Measurements from ENCODE around the gene PLCB2. TPM values are rescaled to one million over a fixed set of nuclear protein-coding genes. Genes with fewer than 3 reads are reported as not detected.

Gene PLCB2
- total RNA-seq, 1 donor from 2014 or later = 8.7 TPM

DNA sequence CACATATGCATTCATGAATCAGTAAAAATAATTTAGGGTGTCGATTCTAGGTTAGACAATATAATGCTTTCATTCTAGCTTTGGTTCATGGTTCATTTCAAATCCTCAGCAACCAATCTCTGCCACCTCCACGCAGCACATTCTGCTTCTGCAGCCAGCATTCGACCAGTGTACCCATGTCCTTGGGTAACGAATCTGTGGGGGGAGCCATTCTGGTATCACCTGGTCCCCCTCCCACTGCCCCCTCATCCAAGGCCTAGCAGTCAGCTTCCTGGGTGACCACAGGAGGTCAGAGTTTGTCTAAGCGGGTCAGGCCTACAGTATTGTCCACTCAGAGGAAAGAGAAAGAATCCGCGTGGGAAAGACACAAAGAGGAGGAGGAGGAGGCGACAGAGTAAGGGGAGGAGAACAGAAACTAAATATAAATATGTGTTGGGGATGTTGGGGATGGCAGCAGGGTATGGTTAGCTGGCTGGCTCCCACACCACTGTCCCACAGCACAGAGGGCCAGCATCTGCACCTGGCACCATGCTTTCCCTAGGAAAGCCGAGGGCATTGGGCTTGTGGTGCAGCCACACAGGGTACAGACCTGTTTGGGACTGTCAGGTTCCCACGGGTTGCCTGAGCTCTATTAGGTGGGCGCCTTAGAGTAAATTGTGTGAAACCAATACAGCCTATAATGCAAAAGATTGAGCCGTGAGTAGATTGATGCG is 56.8 kb downstream of the PLCB2 start:
- Mint-ChIP-seq H3K9me3 (no peaks in the 10 kb centered on the region), H3K27me3 (ENCODE audit: low read depth) (peaks cover 59% of the 10 kb centered on the region), H3K27ac (ENCODE audit: unreplicated experiment) (no peak overlapping the region), H3K36me3 (ENCODE audit: low read depth) (no peaks in the 10 kb centered on the region), H3K4me1 (peaks cover 5% of the 10 kb centered on the region), H3K4me3 (peak overlapping the region; percentile 48)
- no peak for DNase-seq (ENCODE audit: low read depth, low spot score)
- TF ChIP-seq, protein P1, sequence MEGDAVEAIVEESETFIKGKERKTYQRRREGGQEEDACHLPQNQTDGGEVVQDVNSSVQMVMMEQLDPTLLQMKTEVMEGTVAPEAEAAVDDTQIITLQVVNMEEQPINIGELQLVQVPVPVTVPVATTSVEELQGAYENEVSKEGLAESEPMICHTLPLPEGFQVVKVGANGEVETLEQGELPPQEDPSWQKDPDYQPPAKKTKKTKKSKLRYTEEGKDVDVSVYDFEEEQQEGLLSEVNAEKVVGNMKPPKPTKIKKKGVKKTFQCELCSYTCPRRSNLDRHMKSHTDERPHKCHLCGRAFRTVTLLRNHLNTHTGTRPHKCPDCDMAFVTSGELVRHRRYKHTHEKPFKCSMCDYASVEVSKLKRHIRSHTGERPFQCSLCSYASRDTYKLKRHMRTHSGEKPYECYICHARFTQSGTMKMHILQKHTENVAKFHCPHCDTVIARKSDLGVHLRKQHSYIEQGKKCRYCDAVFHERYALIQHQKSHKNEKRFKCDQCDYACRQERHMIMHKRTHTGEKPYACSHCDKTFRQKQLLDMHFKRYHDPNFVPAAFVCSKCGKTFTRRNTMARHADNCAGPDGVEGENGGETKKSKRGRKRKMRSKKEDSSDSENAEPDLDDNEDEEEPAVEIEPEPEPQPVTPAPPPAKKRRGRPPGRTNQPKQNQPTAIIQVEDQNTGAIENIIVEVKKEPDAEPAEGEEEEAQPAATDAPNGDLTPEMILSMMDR (conservative IDR thresholded peaks at IDR 0.05) = no peak

DNA sequence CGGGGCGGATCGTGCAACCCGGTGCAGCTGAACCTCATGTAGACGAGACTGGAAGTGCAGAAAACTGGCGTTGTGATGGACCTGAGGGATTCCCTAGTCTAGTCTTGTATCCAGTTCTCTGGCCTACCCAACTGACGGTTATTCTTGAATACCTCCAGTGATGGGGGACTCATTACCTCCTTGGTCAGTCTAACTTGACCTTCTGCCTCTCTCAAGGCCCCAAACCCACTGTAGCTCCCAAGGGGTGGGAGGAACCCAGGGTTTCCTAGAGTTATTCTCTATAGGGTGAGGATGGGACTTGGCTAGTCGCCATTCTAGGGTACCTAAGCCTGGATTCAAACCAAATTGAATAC is 57.5 kb downstream of the PLCB2 start:
- TF ChIP-seq, protein P1 (conservative IDR thresholded peaks at IDR 0.05) = no peak
- H3K4me1 Mint-ChIP-seq = peaks cover 5% of the 10 kb centered on the region
- no peaks in the 10 kb centered on the region for H3K36me3 Mint-ChIP-seq (ENCODE audit: low read depth)
- no peak overlapping the region for H3K27ac Mint-ChIP-seq (ENCODE audit: unreplicated experiment)
- peaks cover 56% of the 10 kb centered on the region for H3K27me3 Mint-ChIP-seq (ENCODE audit: low read depth)
- no peak for DNase-seq (ENCODE audit: low read depth, low spot score)
- H3K4me3 Mint-ChIP-seq = peak overlapping the region; percentile 15
- no peaks in the 10 kb centered on the region for H3K9me3 Mint-ChIP-seq

DNA sequence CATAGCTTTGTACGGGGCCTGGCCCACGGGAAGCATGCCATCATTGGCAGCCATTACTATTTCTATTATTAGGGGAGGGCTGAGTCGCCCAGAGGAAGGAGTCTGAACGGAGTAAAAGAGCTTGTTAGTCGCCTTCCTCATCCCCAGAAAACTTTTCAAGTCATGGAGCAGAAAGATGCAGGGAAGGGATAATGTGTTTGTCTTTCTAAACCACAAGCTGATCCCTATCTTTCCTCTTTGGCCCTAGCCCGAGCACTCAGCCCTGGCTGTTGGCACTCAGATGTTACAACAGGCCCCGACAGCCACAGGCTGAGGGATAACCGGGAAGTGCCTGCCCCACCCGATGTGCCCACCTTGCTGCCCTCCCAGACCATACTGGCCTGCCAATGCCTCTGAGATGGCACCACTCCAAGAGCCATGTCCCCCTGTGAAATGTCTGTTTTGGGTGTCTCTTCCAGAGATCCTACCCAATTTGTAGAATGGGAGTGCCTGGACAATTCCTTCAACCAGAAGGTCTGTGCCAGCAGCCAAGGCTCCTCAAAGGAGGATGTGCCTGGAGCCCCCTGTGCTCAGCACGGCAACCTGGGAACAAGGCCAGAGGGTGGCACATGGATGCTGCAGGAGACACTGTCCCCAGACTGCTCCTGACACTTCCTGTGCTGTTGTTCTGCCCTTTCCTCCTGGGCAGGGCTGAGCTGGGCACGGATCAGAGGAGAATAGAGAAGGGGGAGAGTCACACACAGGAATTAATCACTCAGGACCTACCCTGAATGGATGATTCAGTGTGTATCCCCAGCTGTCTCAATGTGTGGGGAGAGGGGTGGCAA is 58.0 kb downstream of the PLCB2 start:
- H3K9me3 Mint-ChIP-seq = no peaks in the 10 kb centered on the region
- peaks cover 5% of the 10 kb centered on the region for H3K4me1 Mint-ChIP-seq
- TF ChIP-seq, protein P1 (conservative IDR thresholded peaks at IDR 0.05) = no peak
- peaks cover 50% of the 10 kb centered on the region for H3K27me3 Mint-ChIP-seq (ENCODE audit: low read depth)
- DNase-seq (ENCODE audit: low read depth, low spot score) = no peak
- no peaks in the 10 kb centered on the region for H3K36me3 Mint-ChIP-seq (ENCODE audit: low read depth)
- H3K4me3 Mint-ChIP-seq = no peak overlapping the region
- no peak overlapping the region for H3K27ac Mint-ChIP-seq (ENCODE audit: unreplicated experiment)

DNA sequence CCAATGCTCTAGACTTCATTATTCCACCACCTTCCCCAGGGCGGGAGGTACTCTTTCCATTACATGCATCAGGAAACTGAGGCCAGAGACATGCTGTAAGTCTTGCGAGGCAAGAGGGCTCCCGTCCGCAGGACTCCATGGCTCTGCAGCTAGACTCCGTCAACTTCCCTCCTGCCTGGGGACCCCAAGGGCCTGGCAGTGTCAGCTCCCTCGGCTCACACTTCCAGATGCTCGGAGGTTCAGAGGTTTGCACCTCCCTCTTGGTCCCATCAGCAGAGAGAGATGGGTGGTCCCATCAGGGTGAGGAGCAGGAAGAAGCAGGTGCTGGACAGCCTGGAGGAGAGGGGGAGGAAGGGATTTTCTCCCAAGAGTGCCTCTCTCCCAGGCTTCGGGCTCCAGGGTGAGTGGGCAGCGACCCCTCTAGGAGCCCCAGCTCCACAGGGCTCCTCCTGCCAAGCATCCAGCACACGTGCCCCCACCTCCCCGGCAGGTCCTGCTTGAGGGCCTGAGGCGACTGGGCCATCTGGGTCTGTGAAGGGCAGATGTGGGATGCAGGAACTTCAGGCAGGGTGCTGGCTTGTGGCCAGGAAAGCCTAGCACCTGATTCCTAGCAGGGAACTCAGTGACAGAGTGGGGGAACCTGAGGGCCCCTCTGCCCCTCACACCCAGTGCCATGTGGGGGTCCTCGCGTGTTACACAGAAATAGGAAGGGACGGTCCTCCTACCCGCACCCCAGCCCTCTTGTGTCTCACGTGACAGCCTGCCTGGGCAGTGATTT is 59.5 kb downstream of the PLCB2 start:
- Mint-ChIP-seq H3K4me3 (no peak overlapping the region), H3K4me1 (no peaks in the 10 kb centered on the region), H3K27me3 (ENCODE audit: low read depth) (peaks cover 35% of the 10 kb centered on the region), H3K9me3 (no peaks in the 10 kb centered on the region), H3K27ac (ENCODE audit: unreplicated experiment) (no peak overlapping the region), H3K36me3 (ENCODE audit: low read depth) (no peaks in the 10 kb centered on the region)
- DNase-seq (ENCODE audit: low read depth, low spot score) = no peak
- TF ChIP-seq, protein P1 (conservative IDR thresholded peaks at IDR 0.05) = no peak

DNA sequence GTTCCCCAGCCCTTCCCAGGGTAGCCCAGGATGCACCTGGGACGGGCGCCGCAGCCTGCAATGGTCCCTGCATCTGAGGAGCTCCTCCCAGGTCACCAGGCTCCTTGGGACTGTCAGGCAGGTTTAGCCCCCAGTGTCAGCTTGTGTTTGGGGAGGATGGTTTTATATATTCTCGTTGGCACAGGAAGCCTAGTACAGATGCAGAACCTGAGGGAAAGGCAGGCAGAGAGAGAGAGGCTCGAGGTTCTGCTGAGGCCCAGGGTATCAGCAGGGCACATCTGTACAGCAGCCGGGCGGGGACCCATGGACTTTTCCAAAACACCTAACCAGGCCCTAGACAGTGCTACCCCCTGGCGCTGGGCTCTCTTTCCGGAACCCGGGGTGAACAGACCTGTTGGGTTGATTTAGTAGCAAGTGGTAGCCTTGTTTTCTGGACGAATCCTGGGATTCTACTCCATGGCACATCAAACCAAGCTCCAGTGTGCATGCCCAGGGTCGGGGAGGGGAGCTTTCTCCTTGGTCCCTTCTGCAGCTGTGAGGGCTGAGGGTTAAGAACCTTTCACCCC is 60.2 kb downstream of the PLCB2 start:
- Mint-ChIP-seq H3K4me1 (no peaks in the 10 kb centered on the region), H3K4me3 (no peak overlapping the region), H3K9me3 (no peaks in the 10 kb centered on the region), H3K36me3 (ENCODE audit: low read depth) (no peaks in the 10 kb centered on the region), H3K27me3 (ENCODE audit: low read depth) (peaks cover 31% of the 10 kb centered on the region), H3K27ac (ENCODE audit: unreplicated experiment) (no peak overlapping the region)
- TF ChIP-seq, protein P1 (conservative IDR thresholded peaks at IDR 0.05) = no peak
- no peak for DNase-seq (ENCODE audit: low read depth, low spot score)
